GM12874 (cell line): ENCODE results near the gene ID3.

Experiments
- TF ChIP-seq, protein P1 (sequence below): IDR thresholded peaks from 2 replicates; pipeline ENCODE4 v1.5.1; 2011; ENCODE audit warnings: low read depth, mild to moderate bottlenecking, control low read depth, low read length, moderate library complexity; ENCODE audit not compliant: insufficient read depth

ID3 gene

DNA sequence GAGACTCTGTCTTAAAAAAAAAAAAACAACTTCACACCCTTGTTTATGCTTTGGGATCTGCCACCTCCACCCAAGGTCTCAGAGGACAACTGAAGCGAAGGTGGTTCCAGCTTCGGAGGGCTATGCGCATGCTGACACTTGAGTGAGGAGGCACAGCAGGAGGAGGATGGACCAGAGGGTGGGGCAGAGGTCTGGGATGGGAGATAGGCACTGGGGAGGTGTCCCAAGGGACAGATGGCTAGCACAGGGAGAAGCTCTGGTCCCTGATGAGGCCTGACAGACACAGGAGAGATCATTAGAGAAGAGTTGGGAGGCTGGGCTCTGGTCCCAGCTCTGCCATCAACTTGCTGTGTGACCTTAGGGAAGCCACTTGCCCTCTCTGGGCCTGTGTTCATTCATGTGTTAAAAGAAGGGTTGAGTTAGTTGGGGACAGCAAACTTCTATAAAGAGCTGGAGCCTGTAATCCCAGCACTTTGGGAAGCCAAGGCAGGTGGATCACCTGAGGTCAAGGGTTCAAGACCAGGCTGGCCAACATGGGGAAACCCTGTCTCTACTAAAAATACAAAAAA lies 45.1 kb downstream of the ID3 start:
- TF ChIP-seq, protein P1, sequence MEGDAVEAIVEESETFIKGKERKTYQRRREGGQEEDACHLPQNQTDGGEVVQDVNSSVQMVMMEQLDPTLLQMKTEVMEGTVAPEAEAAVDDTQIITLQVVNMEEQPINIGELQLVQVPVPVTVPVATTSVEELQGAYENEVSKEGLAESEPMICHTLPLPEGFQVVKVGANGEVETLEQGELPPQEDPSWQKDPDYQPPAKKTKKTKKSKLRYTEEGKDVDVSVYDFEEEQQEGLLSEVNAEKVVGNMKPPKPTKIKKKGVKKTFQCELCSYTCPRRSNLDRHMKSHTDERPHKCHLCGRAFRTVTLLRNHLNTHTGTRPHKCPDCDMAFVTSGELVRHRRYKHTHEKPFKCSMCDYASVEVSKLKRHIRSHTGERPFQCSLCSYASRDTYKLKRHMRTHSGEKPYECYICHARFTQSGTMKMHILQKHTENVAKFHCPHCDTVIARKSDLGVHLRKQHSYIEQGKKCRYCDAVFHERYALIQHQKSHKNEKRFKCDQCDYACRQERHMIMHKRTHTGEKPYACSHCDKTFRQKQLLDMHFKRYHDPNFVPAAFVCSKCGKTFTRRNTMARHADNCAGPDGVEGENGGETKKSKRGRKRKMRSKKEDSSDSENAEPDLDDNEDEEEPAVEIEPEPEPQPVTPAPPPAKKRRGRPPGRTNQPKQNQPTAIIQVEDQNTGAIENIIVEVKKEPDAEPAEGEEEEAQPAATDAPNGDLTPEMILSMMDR, result no peak

DNA sequence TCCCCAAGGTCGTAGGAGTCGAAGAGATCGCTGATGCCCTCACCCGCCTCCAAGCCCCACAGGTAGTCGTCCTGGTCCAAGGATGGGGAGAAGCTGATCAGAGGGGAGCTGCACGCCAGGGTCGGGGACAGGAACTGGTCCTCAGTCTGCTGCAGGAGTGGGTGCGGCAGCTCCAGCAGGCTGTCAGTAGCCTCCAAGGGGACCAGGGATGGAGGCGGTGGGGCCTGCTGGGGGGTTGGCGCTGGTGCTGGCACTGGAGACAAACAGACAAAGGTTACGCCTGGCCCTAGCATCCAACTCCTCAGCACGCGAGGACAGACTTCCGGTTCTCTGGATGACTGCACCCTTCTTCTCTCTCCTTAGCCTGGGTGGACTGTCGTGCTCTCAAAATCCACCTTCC lies 49.4 kb downstream of the ID3 start:
- TF ChIP-seq, protein P1, result no peak
